ENCODE measurements around the gene TCF4.

- TF ChIP-seq CTCF (conservative IDR thresholded peaks at IDR 0.05; ENCODE audit: low read length) (no peak), EZH2phosphoT487 (IDR thresholded peaks at IDR 0.05; ENCODE audit: borderline replicate concordance) (no peak)
These were observed 189.1 kb downstream of the TCF4 start for GRCh38 chr18:55398858-55399257.

All from Loucy (cell line).